SHP77 (cell line): ENCODE results near the gene DGKQ.
"Not testable (repeated sequence)": the region's sequence is repeated elsewhere in the genome, so short reads cannot be mapped to it uniquely, and the experiment has no call there.

Experiments used
- DNase-seq, 2 experiments: peaks; one replicate each; lab custom pipeline; 2025; lab: John Stamatoyannopoulos, UW

Gene DGKQ

DNA sequence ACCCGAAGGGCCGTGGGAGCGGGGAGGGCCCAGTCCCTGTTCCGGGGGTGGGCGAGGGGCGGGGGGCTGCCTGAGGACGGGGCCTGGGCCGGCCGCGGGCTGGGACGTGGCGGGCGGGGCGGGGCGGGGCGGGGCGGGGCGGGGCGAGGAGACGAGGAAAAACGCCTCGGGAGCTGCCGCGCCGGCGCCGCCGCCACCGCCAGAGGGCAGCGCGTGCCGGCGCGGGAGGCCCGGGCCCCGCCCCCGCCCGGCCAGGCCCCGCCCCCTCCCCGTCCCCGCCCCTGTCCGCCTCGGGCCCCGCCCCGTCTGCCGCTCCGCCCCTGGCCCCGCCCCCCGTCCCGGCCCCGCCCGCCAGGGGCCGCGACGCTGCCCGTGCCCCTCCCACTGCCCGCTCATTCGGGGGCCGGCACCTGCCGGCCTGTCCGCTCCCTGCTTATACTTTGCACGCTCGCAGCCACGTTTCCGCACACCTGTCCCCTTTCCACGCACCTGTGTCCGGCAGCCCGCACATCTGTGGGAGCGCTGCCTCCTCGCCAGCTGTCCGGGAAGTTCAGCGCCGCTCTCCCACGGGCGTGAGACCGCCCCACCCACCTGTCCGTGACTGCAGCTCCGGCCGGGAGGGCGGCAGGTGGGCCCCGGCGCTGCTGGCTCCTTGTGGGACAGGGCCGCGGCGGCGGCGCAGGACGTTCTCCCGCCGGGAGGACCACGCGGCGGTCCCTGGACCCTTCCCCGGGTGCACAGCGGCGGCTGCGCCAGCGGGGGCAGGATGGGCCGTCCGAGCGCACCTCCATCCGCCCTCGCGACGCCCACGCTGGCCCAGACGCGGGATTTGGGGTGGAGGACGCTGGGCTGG is 36.4 kb upstream of the DGKQ start:
- no peak for DNase-seq

DNA sequence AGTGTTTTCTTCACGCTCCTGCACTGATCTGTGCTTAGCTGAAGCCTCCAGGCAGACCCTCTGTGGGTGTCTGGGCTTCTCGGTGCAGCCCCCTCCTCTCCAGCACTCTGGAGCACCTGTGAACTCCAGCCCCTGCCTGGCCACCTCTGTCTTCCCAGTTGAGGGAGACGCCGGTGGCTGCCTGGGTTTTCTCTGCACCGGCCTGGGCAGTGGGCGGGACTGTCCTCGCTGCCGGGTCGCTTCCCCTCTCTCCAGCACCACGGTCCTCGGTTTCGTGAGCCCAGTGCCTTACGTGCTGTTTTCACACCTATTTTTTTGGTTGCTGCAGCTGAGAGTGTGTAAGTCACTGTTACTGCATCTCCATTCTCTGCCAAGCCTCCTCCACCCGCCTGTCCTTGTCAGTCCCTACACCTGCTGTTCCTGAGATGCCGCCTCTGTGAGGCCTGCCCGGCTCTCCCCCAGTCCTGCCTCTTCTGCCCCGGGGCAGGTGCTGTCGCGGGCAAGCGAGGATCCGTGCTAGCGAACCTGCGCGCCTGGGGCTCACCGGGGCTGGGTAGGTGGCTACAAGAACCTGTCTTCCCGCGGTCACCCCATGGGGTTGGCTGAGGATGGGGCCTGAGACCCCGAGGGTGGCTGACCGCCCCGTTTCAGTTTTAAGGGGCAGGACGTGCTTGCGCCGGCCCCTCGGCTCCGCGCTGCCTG is 35.6 kb upstream of the DGKQ start:
- DNase-seq, result no peak

DNA sequence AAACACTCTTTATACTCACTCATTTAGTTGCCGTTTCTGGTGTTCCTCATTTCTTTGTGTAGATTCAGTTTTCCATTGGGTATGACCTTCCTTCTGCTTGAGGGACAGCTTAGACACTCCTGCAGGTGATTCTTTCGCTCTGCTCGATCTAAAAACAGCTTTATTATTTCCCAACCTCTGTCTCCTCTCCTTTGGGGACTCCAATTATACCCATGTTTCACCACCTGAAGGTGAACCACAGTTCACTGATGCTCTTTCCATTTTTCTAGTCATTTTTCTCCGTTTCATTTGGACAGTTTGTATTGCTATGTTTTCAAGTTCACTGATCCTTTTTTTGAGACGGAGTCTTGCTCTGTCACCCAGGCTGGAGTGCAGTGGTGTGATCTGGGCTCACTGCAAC is 33.5 kb upstream of the DGKQ start:
- no peak for DNase-seq

DNA sequence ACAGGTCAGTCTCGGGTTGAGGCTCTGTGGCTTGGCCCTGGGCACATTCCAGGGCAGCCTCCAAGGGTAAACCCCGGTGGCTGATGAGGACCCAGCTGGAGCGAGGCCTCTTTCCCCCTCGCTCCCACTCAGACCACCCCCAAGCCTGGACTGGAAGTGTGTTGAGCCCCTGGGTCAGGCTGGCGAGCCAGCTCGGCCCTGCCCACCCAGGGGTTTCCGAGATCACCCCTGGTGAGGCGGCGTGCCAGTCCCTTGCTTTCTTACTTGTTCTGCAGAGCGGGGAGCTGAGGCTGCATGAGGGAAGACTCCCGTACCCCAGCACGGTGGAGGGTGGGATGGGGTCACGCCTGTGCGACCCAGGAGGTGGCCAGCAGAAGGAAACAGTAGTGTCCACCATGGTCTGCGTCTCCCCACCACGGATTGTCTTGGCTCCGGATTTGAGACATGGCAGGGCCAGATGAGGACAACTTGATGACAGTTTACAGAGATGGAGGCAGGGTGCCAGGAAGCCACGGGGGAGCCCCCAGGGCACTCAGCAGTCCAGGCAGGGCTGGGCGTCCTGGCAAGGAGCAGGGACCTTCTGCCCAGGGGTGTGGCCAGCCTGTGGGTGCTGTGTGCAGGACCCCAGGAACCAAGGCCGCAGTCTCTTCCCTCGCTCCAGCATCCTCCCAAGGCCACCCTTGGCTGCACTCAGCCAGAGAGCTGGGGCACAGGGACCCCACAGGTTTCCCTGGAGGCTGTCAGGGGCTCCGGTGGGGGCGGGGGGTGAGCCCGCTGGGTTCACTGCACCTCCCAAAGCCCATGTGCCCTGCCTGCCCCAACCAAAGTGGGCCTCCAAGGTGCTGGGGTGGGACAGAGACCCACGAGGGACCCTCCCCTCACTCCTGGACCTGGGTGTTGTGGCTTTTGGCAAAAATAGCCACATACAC is 31.5 kb upstream of the DGKQ start:
- DNase-seq, result no peak

DNA sequence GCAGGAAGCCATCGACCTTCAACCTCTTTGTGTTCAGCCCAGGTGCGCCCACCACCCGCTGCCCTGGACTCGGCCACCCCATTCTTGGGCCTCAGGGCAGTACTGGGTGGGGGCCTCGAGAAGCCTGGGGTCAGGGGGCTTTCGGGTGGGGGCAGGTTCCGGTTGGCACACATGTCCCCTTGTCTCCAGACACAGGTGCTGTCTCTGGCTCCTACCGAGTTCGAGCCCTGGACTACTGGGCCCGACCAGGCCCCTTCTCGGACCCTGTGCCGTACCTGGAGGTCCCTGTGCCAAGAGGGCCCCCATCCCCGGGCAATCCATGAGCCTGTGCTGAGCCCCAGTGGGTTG is 30.7 kb upstream of the DGKQ start:
- no peak for DNase-seq

DNA sequence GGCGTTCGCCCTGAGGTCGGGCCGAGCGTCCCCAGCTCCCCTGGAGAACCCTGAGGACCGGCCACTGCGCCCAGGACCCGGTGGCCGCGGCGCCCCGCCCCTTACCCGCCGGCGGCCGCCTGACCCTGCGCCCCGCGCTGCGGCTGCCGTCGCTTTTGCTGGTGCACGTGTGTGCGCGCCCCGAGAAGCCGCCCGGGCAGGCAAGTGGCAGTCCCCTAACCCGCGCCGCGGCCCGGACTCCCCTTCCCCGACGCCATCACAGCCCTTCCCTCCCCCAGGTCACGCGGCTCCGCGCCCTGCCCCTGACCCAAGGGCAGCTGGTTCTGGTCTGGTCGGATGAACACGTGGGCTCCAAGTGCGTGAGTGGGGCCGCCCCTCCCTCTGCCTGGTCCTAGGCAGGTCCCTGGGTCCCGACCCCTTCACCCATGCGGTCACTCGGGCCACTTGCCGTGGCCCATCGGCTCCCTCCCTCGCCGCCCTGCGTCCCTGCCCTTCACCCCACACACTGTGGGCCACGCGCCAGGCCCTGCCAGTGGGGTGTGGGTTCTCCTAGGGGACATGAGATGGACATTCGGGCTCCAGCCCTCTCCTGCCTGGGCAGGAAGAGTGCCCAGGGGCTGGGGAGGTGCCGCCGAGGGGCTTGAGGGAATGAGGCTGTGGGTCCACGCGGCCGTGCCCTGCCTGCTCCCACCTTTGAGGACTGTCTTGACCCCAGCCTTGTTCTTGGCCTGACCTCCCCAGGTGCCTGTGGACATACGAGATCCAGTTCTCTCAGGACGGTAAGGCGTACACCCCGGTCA is 30.1 kb upstream of the DGKQ start:
- DNase-seq, result no peak

DNA sequence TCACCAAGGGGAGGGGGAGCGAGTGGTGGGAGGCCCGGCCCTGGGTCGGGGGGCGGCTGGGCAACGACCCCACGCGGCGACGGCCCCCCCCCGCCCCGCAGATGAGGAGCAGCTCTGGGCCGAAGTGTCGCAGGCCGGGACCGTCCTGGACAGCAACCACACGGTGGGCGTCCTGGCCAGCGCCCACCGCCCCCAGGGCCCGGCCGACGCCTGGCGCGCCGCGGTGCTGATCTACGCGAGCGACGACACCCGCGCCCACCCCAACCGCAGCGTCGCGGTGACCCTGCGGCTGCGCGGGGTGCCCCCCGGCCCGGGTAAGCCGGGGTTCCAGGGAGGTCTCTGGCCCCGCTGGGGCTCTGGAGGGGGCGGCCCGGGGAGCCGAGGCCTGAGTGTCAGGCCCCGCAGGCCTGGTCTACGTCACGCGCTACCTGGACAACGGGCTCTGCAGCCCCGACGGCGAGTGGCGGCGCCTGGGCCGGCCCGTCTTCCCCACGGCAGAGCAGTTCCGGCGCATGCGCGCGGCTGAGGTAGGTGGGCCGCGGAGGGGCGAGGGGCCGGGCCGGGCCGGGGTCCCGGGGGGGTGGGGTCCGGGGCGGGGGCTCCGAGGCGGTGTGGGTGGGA is 29.4 kb upstream of the DGKQ start:
- DNase-seq, result no peak

DNA sequence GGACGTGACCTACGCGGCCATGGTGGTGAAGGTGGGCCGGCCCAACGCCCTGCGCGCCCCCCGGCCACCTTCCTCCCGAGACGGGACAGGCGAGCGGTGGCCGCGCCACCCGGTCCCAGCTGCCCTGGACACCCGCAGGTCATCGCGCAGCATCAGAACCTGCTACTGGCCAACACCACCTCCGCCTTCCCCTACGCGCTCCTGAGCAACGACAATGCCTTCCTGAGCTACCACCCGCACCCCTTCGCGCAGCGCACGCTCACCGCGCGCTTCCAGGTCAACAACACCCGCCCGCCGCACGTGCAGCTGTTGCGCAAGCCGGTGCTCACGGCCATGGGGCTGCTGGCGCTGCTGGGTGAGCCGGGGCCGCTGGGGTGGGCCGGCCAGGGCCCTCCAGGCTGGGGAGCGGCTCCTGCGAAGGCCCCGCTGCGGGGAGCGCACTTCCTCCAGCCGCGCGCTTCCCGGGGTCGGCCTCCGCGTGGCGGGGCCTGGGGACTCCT is 28.8 kb upstream of the DGKQ start:
- DNase-seq, result no peak

DNA sequence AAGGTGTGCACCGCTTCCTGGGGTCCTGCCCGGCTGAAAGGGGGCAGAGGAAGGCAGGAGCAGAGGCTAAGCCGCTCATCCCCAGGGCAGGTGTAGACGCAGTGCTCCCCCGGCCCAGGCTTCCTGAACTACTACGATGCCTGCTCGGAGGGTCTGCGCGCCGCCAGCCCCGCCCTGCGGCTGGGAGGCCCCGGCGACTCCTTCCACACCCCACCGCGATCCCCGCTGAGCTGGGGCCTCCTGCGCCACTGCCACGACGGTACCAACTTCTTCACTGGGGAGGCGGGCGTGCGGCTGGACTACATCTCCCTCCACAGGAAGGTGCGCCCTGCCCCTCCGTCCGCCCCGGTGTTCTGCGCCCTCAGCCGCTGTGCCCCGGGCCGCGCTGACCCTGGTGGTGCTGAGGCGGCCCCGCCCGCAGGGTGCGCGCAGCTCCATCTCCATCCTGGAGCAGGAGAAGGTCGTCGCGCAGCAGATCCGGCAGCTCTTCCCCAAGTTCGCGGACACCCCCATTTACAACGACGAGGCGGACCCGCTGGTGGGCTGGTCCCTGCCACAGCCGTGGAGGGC is 28.3 kb upstream of the DGKQ start:
- no peak for DNase-seq

DNA sequence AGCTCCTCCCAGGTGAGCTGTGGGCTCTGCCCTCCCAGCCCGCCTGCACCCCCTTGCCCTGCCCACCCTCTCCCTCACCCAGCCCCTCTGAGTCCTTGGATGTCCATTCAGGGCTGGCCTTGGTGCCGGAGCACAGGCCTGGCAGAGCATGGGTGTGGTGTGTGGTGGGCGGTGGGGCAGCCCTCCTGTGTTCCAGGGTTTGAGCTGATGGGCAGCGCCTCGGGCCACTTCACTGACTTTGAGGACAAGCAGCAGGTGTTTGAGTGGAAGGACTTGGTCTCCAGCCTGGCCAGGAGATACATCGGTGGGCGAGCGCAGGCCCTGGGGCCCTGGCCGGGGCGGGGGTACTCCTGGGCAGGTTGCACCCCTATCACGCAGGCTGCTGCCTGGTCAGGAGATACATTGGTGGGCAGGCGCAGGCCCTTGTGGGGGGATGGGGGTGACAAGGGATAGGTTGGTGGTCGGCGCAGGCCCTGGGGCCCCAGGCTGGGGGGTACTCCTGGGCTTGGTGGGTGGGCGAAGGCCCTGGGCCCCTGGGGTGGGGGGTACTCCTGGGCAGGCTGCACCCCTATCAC is 27.4 kb upstream of the DGKQ start:
- DNase-seq, result no peak

DNA sequence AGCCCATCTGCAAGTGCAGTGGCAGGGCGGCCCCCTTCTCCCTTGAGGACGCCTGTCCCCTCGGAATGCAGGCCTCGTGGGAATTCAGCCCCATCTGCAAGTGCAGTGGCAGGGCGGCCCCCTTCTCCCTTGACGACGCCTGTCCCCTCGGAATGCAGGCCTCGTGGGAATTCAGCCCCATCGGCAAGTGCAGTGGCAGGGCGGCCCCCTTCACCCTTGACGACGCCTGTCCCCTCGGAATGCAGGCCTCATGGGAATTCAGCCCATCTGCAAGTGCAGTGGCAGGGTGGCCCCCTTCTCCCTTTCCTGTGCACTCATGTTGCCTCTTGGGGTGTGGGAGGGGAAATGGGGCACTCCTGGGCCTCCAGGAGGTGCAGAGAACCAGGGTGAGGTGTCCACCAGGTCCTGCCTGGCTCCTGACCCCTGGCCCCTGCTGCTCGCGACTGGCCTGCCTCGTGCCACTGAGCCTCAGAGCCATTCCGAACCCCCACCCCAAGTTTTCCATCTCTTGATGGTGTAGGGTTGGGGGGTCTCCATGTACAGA is 26.6 kb upstream of the DGKQ start:
- no peak for DNase-seq

DNA sequence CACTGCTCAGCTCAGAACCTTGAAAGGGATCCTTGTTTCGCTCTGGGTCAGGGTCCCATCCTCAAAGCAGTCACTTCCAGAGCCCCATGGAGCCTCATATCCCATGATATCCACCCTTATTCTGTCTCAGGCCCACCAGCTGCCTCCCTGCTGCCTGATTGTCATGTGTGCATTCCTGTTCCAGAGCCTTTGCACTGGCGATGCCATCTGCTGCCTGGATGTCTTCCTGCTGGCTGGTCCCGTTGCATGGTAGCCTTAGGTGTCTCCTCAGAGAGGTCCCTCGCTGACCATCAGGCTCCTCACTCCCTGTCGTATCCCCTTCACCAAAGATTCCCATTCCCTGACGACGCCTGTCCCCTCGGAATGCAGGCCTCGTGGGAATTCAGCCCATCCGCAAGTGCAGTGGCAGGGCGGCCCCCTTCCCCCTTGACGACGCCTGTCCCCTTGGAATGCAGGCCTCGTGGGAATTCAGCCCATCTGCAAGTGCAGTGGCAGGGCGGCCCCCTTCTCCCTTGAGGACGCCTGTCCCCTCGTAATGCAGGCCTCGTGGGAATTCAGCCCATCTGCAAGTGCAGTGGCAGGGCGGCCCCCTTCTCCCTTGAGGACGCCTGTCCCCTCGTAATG is 26.0 kb upstream of the DGKQ start:
- DNase-seq, result not testable (repeated sequence)

DNA sequence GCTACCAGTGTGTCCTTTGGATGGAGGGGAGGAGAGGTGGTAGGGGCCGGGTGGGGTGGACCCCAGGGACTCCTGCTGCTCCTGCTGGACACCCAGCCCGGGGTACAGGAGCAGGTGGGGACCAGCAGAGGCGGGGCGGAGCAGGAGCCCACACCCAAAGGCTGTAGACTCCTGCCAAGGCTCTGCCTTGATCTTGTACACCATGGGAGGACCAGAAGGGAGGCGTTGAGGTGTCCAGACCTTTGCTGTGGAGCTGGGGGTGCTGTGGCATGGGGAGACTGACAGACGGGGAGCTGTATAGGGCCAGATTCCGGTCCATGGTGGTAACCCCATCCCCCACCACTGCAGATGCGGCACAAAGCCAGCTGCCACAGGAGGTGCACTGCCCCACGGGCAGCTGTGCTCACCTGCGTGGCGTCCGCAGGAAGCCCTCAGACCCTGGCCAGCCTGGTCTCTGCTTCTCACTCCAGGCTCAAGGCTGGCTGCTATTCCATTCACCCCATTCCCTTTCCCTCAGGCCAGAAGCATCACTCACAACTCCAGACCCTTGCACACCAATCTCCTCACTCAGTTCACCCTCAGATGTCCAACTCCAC is 24.8 kb upstream of the DGKQ start:
- no peak for DNase-seq

DNA sequence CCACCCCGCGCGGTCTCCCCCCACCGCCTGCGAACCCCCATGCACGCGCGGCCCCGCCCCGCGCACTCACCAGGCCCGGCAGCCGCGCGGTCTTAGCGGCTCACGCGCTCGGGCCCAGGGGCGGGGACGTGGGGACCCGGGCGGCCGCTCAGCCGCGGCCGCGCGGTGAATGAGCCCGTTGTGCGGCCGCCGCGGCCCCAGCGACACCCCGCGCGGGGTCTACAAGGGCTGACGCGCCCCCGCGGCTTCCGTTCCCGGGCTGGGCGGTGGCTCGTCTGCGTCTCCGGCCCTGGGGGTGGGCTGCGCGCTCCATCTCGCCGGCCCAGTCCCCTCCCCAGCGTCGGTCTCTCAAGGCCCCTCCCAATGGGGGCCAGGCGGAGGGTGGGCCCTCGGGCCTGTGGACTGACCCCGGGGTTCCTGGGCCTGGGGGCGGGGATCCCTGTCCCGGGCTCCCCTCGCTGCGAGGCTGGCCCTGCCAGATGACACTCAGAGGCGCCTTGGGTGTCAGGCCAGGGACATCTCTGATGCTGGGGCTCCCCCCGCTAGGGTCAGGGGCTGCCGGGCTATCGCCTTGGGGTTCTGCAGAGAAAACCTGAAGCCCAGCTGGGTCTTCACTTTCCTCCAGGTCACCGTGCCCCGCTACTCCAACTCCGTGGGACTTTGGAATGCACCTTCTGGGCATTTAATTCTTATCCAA is 24.2 kb upstream of the DGKQ start:
- DNase-seq, result no peak

DNA sequence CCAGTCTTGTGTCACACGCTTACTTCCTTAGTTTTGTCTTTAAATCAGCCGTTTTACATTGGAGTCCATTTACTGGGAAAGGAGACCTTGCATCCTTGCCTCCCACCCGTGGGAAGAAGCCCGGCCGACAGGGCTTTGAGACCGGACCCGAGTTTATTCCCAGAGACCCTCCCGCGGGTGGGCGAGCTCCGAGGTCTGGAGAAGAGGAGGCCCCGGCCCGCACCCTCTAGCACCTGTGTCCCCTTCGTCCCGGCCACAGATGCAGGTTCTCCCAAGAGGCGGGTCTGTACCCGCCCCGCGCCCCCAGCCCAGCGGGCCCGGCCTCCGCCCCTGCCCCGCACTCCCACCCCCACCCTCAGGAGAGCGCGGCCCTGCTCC is 23.6 kb upstream of the DGKQ start:
- DNase-seq, result no peak

DNA sequence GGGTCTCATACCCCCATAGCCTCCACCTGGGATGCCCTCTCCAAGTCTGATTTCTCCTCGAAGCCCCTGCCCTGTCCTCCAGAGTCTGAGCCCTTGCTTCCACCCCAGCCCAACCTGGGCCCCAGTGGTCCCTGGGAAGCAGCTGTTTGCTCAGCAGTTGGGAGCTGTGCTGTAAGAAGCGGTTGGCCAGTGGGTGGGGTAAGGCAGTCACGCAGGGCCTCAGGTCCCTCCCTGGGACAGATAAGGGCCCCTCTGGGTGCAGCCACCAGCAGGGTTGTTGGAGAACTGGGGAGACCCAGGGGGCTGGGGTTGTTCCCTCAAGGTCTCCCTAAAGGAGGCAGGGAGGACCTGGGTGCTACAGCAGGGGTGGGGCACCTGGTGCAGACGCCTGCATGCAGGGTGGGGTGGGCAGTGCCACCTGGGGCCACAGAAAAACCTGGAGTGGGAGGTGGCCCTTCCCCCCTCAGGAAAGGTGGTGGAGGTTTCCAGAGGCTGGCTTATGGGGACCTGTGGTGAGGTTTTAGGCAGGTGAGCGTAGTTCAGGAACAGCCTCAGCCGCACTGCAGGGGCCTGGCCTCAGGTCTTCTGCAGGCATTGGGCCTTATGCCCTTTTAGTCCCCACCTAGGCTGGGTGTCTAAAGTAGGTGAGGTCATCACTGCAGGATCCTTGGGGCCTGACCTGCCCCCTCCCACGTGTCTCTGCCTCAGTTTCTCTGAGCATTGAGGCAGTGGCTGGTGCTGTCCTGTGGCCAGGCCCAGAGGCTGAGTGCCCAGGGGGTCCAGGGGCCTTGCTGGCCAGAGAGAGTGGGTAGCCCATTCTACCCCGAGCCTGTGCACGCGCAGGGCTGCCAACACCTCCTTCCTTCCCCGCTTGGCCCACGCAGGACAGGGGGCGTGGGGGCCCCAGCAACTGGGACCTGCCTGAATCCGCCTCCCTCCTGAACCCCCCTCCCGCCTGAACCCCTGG is 22.9 kb upstream of the DGKQ start:
- no peak for DNase-seq

DNA sequence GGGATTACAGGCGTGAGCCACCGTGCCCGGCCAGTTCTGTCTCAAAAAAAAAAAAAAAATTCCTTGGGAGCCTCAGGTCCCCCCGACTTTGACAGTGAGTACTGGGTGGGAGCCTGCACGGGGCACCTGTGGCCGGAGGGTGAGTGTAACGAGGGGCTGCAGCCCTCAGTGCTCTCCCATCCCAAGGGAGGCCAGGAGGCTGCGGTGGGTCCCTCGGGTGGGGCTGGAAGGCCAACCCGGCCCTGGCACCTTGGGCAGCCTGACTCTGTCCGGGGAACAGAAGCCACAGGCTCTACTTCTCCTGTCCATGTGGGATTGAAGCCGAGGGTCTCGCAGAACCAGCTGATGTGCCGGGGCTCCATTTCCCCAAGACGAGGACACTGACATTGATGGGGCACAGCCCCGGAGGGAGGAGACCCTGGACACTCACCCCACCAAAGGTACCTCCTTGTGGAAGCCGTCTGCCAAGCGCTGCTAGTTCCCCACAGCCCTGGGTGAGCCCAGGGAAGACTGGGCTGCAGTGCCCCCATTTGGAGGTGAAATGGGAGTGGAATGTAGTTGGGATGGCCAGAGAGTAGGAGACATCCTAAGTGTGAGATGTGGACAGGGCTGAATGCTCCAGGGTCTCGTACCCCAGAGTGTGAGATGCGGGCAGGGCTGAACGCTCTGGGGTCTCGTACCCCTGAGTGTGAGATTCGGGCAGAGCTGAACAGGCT is 22.1 kb upstream of the DGKQ start:
- DNase-seq, result no peak
